ENCODE data around the gene LRP1. TPM values are rescaled to one million over a fixed set of nuclear protein-coding genes. Genes with fewer than 3 reads are reported as not detected.

The LRP1 gene
- total and polyA plus RNA-seq, 2 of the 13 experiments (the other 11 are each of a cell fraction or from before 2014, with no cell fraction given), result 14.7 to 30.8 TPM

- TF ChIP-seq ZNF318 (CRISPR knock-in tag; IDR thresholded peaks at IDR 0.05), result no peak
- no peak for TF ChIP-seq ISL2 (CRISPR knock-in tag; IDR thresholded peaks at IDR 0.05)
- TF ChIP-seq POLR2G (IDR thresholded peaks at IDR 0.05; ENCODE audit: low read depth, low read length), result no peak
- no peak for TF ChIP-seq PLRG1 (conservative IDR thresholded peaks at IDR 0.05)
- no peak for TF ChIP-seq ZFP41 (CRISPR knock-in tag; IDR thresholded peaks at IDR 0.05; ENCODE audit: borderline replicate concordance)
- TF ChIP-seq THRA (CRISPR knock-in tag; IDR thresholded peaks at IDR 0.05; ENCODE audit: borderline replicate concordance), result no peak
- TF ChIP-seq ZNF446 (CRISPR knock-in tag; IDR thresholded peaks at IDR 0.05), result no peak
- no peak for TF ChIP-seq PHF8 (CRISPR knock-in tag; IDR thresholded peaks at IDR 0.05)
- TF ChIP-seq ZNF772 (CRISPR knock-in tag; IDR thresholded peaks at IDR 0.05), result no peak
These were observed 99.2 kb downstream of the LRP1 start (continued) for GRCh38 chr12:57227315-57228115.

Data from HepG2 (cell line).